ENCODE data around the gene MORN5. TPM values are rescaled to one million over a fixed set of nuclear protein-coding genes. Genes with fewer than 3 reads are reported as not detected.

Gene MORN5
- total and polyA plus RNA-seq, 10 of the 15 experiments (the other 5 are each of a cell fraction or from before 2014, with no cell fraction given): not detected

GRCh38 chr9:122131401-122132001 lies 28.2 kb upstream of the MORN5 start (continued):
- no peak for TF ChIP-seq SRF (IDR thresholded peaks at IDR 0.05; ENCODE audit: low read depth in 2 of 2, low read length in 2 of 2)
- no peak for TF ChIP-seq SREBF1 (IDR thresholded peaks at IDR 0.05; ENCODE audit: low read length)
- TF ChIP-seq, protein P1, sequence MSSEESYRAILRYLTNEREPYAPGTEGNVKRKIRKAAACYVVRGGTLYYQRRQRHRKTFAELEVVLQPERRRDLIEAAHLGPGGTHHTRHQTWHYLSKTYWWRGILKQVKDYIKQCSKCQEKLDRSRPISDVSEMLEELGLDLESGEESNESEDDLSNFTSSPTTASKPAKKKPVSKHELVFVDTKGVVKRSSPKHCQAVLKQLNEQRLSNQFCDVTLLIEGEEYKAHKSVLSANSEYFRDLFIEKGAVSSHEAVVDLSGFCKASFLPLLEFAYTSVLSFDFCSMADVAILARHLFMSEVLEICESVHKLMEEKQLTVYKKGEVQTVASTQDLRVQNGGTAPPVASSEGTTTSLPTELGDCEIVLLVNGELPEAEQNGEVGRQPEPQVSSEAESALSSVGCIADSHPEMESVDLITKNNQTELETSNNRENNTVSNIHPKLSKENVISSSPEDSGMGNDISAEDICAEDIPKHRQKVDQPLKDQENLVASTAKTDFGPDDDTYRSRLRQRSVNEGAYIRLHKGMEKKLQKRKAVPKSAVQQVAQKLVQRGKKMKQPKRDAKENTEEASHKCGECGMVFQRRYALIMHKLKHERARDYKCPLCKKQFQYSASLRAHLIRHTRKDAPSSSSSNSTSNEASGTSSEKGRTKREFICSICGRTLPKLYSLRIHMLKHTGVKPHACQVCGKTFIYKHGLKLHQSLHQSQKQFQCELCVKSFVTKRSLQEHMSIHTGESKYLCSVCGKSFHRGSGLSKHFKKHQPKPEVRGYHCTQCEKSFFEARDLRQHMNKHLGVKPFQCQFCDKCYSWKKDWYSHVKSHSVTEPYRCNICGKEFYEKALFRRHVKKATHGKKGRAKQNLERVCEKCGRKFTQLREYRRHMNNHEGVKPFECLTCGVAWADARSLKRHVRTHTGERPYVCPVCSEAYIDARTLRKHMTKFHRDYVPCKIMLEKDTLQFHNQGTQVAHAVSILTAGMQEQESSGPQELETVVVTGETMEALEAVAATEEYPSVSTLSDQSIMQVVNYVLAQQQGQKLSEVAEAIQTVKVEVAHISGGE (CRISPR knock-in tag; IDR thresholded peaks at IDR 0.05): no peak
- TF ChIP-seq EGR1 (IDR thresholded peaks at IDR 0.05; ENCODE audit: borderline replicate concordance in 1 of 2, low read depth in 2 of 2, low read length in 2 of 2): no peak
- TF ChIP-seq USF1 (IDR thresholded peaks at IDR 0.05; ENCODE audit: borderline replicate concordance, extremely low read length, insufficient read depth, low read depth, low read length): no peak
- TF ChIP-seq BHLHE40 (IDR thresholded peaks at IDR 0.05; ENCODE audit: borderline replicate concordance in 1 of 2, low read depth in 2 of 2, low read length in 1 of 2): no peak
- TF ChIP-seq CBX3 (IDR thresholded peaks at IDR 0.05; ENCODE audit: borderline replicate concordance, low read depth): no peak
- TF ChIP-seq NR2C1 (IDR thresholded peaks at IDR 0.05): no peak
- no peak for TF ChIP-seq IRF3 (IDR thresholded peaks at IDR 0.05)
- TF ChIP-seq SP1 (IDR thresholded peaks at IDR 0.05; ENCODE audit: low read depth, low read length): no peak
- no peak for TF ChIP-seq TCF3 (IDR thresholded peaks at IDR 0.05; ENCODE audit: borderline replicate concordance, insufficient read depth, low read depth, low read length)

Data from GM12878 (cell line).